GM18526 (cell line): ENCODE data around the gene C4BPB.

ENCODE experiments used
- POLR2A ChIP-seq: IDR thresholded peaks from 3 replicates; pipeline ENCODE4 v1.6.1; 2011; ENCODE audit not compliant: insufficient read length; ENCODE audit errors: extremely low read depth

C4BPB gene

GRCh38 chr1:207055386-207056001, 33.2 kb upstream of the C4BPB start:
- no peak for TF ChIP-seq POLR2A

DNA sequence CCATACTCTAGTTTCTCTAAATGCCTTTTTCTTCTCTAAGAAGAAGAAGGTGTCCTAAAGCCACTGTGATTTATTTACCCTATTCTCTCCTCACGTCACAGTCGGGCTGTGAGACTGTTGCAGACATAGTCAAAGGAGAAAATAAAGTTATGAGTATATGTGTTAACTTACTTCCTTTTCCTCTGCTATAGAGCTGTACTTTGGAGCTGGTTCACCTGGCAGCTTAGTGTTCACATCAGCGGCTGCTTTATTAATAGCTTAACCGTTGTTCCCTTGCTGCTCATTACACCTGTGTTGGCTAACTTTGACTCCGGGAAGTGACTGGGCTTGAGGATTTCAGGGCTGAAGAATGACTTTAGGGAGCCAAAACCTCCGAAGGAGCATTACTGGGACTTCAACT, 32.0 kb upstream of the C4BPB start:
- no peak for TF ChIP-seq POLR2A

DNA sequence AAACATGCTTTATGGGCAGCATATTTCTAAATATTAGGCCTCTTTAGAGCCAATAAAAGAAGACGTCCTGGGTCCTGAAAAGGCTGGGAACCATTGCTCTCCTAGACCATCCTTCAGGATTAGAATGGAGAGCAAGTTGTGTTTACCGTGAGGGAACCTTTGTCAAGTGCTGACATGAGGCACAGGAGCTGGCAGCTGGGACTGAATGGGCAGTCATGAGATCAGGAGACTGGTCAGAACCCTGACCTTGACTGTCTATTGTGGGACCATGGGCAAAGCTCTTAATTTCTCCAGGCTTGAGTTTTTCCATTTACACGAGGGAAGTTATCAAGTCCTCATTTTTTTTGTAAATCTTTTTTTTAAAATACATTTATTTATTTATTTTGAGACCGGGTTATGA, 30.4 kb upstream of the C4BPB start:
- no peak for TF ChIP-seq POLR2A

DNA sequence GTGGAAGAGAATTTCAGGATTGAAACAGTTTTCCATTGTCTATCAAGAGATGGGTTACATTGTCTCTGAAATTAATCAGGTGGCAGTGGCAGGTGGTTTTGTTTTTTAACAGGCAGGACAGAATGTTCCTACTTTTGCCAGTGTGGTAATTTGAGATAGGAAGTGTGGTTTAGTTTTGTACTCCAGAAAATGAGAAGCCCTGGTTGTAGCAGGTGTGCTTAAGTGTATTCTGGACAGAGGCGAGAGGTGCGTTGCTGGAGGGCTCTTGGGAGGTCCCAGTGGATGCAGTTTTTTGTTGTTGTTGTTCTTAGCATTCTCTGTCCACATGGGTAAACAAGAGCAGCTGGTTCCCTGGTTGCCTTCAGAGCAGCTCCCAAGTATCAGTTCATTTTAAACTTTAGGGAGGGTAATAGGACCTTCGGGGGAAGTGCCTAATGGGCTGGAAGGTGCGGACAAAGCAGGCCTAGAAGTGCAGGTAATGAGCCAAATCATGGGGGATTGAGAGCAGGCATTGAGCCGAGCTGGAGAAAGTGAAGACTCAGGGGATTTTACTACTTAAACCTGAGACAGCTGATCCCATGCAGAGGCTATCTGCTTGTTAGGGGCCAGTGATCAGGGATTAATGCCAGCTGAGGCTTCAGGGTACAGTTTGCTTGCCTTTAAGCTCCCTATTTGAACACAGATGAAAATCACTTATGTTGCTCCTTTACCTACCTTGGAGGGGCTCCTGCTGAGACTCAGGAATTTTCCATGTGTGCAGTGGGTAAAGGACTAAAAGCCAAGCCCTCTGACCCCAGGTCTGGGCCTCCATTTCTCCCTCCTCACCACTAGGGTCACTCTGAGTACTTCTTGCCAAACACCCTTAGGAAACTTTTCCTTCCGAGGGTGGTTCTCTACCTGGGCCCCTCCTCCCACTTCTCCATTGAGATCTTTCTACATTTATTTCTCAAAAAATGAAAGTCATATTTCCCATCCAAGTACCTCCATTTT, 29.5 kb upstream of the C4BPB start:
- no peak for TF ChIP-seq POLR2A

- no peak for TF ChIP-seq POLR2A
Measured at GRCh38 chr1:207059881-207060280, 28.8 kb upstream of the C4BPB start.

- no peak for TF ChIP-seq POLR2A
Measured at GRCh38 chr1:207060596-207060995, 28.1 kb upstream of the C4BPB start.

DNA sequence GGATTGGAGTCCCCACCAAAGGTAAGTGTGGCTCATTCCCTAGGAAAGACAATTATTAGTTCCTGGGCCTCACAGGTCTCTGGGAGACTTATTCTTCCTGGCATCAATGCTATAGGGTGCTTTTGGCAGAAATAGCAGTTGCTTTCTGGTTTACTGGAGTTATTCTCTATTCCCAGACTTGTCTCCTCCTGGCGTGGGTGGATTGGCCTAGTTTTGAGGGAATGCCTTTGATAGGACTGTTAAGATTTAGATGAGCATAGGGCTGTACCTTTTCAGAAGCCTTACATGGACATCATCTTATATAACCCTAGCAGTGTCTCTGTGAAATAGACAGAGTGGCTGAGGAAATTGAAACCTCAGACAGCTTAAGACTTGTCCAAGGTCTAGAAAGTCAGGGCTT, 26.6 kb upstream of the C4BPB start:
- TF ChIP-seq POLR2A, result no peak

DNA sequence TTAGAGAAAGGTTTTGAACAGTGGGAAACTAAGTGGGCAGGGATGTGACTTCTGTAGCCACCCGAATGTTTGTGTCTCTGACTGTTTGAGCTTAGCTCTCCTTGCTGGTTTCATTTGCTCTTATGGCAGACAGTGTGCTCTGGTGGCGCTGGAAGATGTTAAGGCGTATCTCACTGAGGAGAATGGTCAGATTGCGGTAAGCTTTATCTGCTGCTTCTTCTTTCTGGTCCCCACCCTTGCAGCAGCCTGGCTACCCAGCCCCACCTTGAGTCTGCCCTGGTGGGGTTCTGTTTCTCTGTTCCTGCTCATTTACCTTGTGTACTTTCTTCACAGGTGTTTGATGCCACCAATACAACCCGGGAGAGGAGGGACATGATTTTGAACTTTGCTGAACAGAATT, 25.6 kb upstream of the C4BPB start:
- TF ChIP-seq POLR2A, result no peak

GRCh38 chr1:207064561-207064960, 24.1 kb upstream of the C4BPB start:
- TF ChIP-seq POLR2A, result no peak

- no peak for TF ChIP-seq POLR2A
Measured at GRCh38 chr1:207067185-207067584, 21.5 kb upstream of the C4BPB start.

DNA sequence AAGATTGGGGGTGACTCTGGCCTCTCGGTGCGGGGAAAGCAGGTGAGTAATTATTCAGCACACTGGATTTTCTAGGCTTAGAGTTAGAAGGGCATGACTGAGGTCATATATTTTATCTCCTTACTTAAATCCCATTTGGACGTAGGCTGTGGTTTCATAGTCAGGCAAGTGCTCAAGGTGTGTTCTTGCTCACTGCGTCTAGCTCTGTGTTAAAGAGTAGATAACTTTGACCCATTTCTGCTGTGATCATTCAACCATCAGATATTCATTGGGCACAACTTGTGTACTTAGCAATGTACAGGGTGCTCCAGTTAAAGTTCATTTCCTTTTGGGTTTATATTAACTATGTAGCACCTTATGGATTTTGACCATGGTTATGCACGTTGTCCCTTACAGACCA, 21.0 kb upstream of the C4BPB start:
- TF ChIP-seq POLR2A, result no peak

- no peak for TF ChIP-seq POLR2A
Measured at GRCh38 chr1:207069061-207069460, 19.6 kb upstream of the C4BPB start.

DNA sequence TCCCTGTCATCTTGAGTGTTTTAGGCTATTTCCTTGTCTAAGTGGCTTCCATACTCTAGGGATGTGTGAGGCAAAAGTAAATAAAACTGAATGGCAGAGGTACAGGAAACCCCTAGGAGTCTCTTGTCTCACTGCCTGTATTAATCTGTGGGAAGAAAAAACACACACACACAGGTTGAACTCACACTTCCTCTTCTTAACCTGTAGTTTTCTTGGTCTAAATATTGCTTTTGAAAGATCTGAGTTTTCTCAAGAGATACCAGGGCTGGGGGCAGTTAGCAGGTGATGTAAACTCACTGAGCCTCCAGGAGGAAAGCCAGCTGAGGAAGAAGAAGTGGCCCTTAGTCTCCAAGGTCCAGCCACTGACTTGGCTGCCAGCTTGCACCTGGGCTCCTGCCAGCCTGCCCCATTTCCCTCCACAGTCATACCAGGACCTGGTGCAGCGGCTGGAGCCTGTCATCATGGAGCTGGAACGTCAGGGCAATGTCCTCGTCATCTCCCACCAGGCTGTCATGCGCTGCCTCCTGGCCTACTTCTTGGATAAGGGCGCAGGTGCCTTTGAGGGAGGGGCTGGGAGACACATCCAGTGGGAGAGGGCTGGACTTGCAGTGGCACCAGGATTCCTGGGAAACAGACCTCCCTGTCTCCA, 18.7 kb upstream of the C4BPB start:
- no peak for TF ChIP-seq POLR2A

DNA sequence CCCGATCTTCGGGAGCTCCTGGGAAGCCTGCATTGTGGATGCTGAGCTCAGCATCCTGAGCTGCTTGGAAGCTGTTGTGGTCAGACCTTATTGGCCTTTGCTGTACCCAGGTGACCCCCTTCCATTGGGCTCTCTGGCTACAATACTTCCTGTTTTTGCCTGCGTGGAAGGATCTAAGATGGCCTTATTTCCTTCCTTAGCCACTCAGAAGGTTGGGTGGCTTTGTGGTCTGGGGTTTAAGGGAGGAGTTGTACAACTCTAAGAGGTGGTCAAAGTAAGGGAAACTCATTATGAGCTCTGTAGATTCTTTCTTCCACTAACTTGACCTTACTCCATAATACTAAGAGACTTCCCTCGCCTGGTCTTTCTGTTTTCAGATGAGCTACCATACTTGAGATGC, 17.8 kb upstream of the C4BPB start:
- no peak for TF ChIP-seq POLR2A

DNA sequence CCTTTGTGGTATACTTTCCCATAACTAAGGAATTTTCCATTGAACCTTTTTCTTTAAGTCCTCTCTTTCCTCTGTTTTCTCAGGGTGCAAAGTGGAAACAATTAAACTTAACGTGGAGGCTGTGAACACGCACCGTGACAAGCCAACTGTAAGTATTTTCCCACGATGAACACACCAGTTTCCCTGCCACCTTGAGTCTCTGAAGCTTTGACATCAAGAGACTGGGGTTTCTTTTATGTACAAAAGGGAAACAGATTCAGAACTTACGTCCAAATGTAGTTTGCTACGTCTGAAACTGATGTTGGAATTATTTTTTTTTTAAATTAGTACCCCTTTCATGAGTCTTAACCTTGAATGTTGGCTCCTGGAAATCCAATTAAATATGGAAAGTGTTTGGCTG, 17.2 kb upstream of the C4BPB start:
- TF ChIP-seq POLR2A, result no peak

DNA sequence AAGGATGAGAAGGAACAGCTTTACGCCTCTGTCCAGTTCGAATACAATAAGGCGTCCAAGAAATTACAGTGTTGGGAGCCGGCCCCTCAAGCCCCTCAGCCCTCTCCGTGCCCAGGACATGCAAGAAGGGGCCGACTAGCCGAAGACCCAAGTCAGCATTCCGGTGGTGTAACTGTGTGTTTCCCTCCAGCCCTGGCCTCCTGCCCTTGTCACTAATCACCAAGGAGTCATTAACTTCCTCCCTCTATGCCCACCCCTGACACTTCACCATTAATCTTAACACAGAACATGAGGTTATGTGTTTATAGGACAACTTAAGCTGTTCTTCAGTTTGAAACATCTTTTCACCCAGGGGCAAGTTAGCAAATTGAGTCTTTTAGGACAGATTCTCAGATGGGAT, 16.4 kb upstream of the C4BPB start:
- no peak for TF ChIP-seq POLR2A
